Measurements from ENCODE around the gene SUSD4. TPM values are rescaled to one million over a fixed set of nuclear protein-coding genes. Genes with fewer than 3 reads are reported as not detected.

Gene SUSD4
- total and polyA plus RNA-seq, 9 of the 15 experiments (the other 6 are each of a cell fraction or from before 2014, with no cell fraction given) = 0.06 to 1.7 (median 0.09) TPM; not detected in 4

DNA sequence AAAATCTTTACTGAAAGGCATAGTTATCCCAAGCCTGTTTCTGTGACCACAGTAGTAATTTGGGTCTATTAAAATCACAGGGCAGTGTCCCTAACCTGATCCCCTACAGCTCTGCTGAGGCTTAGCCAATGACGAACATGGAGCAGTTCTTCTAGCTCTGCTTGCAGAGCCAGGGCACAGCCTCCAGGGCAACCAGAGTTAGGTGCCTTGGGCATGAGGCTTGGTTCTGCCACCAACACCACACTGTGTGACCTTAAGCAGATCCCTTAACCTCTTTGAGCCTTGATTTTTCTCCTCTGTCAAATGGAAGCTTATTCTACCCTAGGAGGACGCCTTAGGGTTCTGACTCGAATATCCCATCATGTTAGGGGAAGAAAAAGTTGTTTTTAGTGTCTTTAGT is 134.2 kb downstream of the SUSD4 start:
- CTCF ChIA-PET (ENCODE audit: low intra/inter-chr PET ratio) = no interaction called here
- no TSS peak for BruUV-seq (replicated peaks)
- Histone ChIP-seq H3K36me3 (ENCODE audit: control insufficient read depth, insufficient read depth, low read length) (no peaks in the 10 kb centered on the region), H3K9me1 (ENCODE audit: control insufficient read depth, insufficient read depth, low read length) (no peaks in the 10 kb centered on the region), H4K20me1 (replicated peaks; ENCODE audit: control insufficient read depth, insufficient read depth, low read length) (no peaks in the 10 kb centered on the region), H3K4me3 (no peak overlapping the region), H3K4me2 (ENCODE audit: insufficient read depth, low read length) (no peak overlapping the region), H3K9me3 (replicated peaks; ENCODE audit: control insufficient read depth, insufficient read depth, low read depth, low read length) (no peaks in the 10 kb centered on the region), H2AFZ (ENCODE audit: low read depth, low read length) (peak overlapping the region; percentile 63), H3K79me2 (ENCODE audit: control insufficient read depth, insufficient read depth, low read length) (no peaks in the 10 kb centered on the region), H3K27ac (ENCODE audit: extremely low read depth, low read depth, low read length) (no peak overlapping the region), H3K27me3 (ENCODE audit: control insufficient read depth in 2 of 2, insufficient read depth in 2 of 2, low read length in 2 of 2) (no peaks in the 10 kb centered on the region; a peak in 1 of 5 replicates), H3K9ac (ENCODE audit: insufficient read depth in 1 of 2, low read depth in 2 of 2, low read length in 2 of 2) (no peak overlapping the region), H3K4me1 (replicated peaks in 1 of 2; ENCODE audit: control insufficient read depth in 2 of 2, insufficient read depth in 2 of 2, low read length in 2 of 2) (peaks cover 3 to 47% of the 10 kb centered on the region in 2 experiments; a peak in 4 of 5 replicates)
- WGBS (ENCODE audit: insufficient coverage, low coverage, missing lambda C conversion rate) = 40% methylated on average over 3 of the region's 3 CpGs
- in situ Hi-C loops (cut with MboI) = no loop called here
- intact Hi-C loops (cut with micrococcal nuclease) = no loop called here
- no peak for DNase-seq (ENCODE audit: extremely low read depth in 1 of 4, low spot score in 3 of 4)
- FAIRE-seq = no peak
- POLR2A ChIA-PET = no interaction called here
- ATAC-seq = no peak
- TF ChIP-seq CCNT2 (IDR thresholded peaks at IDR 0.05; ENCODE audit: borderline replicate concordance, extremely low read depth, insufficient read length, low read depth, low read length) = no peak
- TF ChIP-seq ZNF740 (CRISPR knock-in tag; IDR thresholded peaks at IDR 0.05) = no peak
- no peak for TF ChIP-seq ZNF740 (tag; IDR thresholded peaks at IDR 0.05)
- no peak for TF ChIP-seq ZNF408 (CRISPR knock-in tag; IDR thresholded peaks at IDR 0.05; ENCODE audit: low read depth)
- no peak for TF ChIP-seq TAF15 (IDR thresholded peaks at IDR 0.05; ENCODE audit: low read depth, low read length)
- no peak for TF ChIP-seq ASH1L (IDR thresholded peaks at IDR 0.05; ENCODE audit: borderline replicate concordance, low read depth, partially characterized antibody)
- TF ChIP-seq, protein P1, sequence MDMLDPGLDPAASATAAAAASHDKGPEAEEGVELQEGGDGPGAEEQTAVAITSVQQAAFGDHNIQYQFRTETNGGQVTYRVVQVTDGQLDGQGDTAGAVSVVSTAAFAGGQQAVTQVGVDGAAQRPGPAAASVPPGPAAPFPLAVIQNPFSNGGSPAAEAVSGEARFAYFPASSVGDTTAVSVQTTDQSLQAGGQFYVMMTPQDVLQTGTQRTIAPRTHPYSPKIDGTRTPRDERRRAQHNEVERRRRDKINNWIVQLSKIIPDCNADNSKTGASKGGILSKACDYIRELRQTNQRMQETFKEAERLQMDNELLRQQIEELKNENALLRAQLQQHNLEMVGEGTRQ (CRISPR knock-in tag; IDR thresholded peaks at IDR 0.05) = no peak
- TF ChIP-seq, protein P2, sequence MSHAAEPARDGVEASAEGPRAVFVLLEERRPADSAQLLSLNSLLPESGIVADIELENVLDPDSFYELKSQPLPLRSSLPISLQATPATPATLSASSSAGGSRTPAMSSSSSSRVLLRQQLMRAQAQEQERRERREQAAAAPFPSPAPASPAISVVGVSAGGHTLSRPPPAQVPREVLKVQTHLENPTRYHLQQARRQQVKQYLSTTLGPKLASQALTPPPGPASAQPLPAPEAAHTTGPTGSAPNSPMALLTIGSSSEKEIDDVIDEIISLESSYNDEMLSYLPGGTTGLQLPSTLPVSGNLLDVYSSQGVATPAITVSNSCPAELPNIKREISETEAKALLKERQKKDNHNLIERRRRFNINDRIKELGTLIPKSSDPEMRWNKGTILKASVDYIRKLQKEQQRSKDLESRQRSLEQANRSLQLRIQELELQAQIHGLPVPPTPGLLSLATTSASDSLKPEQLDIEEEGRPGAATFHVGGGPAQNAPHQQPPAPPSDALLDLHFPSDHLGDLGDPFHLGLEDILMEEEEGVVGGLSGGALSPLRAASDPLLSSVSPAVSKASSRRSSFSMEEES (CRISPR knock-in tag; IDR thresholded peaks at IDR 0.05) = no peak
- TF ChIP-seq ILK (tag; IDR thresholded peaks at IDR 0.05; ENCODE audit: borderline replicate concordance, low read depth) = no peak
- TF ChIP-seq, protein P3, sequence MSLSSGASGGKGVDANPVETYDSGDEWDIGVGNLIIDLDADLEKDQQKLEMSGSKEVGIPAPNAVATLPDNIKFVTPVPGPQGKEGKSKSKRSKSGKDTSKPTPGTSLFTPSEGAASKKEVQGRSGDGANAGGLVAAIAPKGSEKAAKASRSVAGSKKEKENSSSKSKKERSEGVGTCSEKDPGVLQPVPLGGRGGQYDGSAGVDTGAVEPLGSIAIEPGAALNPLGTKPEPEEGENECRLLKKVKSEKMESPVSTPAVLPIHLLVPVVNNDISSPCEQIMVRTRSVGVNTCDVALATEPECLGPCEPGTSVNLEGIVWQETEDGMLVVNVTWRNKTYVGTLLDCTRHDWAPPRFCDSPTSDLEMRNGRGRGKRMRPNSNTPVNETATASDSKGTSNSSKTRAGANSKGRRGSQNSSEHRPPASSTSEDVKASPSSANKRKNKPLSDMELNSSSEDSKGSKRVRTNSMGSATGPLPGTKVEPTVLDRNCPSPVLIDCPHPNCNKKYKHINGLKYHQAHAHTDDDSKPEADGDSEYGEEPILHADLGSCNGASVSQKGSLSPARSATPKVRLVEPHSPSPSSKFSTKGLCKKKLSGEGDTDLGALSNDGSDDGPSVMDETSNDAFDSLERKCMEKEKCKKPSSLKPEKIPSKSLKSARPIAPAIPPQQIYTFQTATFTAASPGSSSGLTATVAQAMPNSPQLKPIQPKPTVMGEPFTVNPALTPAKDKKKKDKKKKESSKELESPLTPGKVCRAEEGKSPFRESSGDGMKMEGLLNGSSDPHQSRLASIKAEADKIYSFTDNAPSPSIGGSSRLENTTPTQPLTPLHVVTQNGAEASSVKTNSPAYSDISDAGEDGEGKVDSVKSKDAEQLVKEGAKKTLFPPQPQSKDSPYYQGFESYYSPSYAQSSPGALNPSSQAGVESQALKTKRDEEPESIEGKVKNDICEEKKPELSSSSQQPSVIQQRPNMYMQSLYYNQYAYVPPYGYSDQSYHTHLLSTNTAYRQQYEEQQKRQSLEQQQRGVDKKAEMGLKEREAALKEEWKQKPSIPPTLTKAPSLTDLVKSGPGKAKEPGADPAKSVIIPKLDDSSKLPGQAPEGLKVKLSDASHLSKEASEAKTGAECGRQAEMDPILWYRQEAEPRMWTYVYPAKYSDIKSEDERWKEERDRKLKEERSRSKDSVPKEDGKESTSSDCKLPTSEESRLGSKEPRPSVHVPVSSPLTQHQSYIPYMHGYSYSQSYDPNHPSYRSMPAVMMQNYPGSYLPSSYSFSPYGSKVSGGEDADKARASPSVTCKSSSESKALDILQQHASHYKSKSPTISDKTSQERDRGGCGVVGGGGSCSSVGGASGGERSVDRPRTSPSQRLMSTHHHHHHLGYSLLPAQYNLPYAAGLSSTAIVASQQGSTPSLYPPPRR (CRISPR knock-in tag; IDR thresholded peaks at IDR 0.05; ENCODE audit: borderline replicate concordance) = no peak
- no peak for TF ChIP-seq CHCHD3 (CRISPR knock-in tag; IDR thresholded peaks at IDR 0.05)
- no peak for TF ChIP-seq RFX5 (IDR thresholded peaks at IDR 0.05; ENCODE audit: low read depth, low read length)
- no peak for TF ChIP-seq RUNX1 (IDR thresholded peaks at IDR 0.05; ENCODE audit: low read depth)

Data from K562 (cell line).